DLD1 (cell line): ENCODE measurements around the gene RNF214.

ENCODE experiments used
- in situ Hi-C: cut with HindIII; loops from 2 replicates; pipeline ENCODE4 v1.10.0; 2017; ENCODE audit warnings: low sequenced_read_pairs

The RNF214 gene

DNA sequence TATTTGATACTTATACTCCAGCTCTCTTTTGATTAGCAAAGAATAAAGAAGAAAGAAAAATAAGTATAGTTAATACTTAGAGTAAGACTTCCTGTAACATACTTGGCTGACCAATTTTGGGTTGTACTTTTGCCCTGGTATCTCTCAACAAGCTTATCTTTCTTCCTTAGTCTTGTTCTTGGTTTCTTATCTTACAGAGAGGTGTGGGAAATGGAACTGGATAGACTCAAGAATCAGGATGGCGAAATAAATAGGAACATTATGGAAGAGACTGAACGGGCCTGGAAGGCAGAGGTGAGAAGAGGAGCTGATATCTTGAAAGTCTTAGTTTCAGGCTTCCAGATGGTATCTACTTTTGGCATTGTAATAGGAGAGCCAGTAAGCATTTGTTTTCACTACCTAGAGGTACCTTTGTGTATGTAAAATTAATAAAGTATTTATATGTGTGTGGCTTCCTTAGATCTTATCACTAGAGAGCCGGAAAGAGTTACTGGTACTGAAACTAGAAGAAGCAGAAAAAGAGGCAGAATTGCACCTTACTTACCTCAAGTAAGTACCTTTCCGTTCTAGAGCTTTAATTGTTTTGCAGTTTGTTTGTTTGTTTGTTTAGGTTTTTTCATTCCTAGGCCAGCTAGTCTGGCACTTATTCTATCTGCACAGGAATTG is 47.4 kb downstream of the RNF214 start:
- in situ Hi-C loops: no loop called here

DNA sequence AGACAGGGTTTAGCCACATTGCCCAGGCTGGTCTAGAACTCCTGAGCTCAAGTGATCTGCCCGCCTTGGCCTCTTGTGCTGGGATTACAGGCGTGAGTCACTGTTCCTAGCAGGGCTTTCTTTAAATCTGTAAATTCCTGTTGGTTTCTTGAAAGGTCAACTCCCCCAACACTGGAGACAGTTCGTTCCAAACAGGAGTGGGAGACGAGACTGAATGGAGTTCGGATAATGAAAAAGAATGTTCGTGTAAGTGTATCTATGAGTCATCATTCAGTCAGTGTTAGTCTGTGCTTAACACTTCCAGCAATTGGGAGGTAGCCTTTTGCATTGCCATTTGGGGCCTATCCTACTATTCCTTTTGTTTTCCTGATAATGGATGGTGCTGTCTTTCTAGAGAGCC is 48.7 kb downstream of the RNF214 start:
- in situ Hi-C loops: no loop called here

DNA sequence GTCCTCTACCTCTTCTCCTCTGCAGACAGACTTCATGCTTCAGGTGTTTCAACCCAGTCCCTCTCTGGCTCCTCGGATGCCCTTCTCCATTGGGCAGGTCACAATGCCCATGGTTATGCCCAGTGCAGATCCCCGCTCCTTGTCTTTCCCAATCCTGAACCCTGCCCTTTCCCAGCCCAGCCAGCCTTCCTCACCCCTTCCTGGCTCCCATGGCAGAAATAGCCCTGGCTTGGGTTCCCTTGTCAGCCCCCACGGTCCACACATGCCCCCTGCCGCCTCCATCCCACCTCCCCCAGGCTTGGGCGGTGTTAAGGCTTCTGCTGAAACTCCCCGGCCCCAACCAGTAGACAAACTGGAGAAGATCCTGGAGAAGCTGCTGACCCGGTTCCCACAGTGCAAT is 49.4 kb downstream of the RNF214 start:
- in situ Hi-C loops: no loop called here

- in situ Hi-C loops: no loop called here
These were observed 50.5 kb downstream of the RNF214 start for GRCh38 chr11:117282956-117283355.

GRCh38 chr11:117284053-117284452 is 51.6 kb downstream of the RNF214 start:
- in situ Hi-C loops: no loop called here

- in situ Hi-C loops: no loop called here
These were observed 54.1 kb downstream of the RNF214 start for GRCh38 chr11:117286588-117286987.

- in situ Hi-C loops: no loop called here
These were observed 55.2 kb downstream of the RNF214 start for GRCh38 chr11:117287668-117288067.

DNA sequence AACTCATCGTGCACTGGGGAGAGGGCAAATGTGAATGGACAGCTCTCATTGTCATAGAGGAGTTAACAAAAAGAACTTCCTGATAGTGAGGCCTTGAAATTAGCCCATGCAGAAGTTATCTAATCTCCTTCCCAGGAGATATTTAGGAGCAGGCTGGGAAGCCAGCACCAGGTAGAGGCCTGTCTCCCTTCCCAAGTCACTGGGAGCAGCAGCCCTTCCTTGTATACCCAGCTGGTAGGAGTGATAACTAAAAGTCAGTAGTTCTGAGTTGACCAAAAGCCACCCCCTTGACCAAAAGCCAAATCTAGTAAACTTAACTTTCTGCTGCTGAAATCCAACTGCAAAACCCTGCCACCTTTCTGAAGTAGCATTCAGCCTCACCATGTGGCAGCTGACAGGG is 57.3 kb downstream of the RNF214 start:
- in situ Hi-C loops: no loop called here

DNA sequence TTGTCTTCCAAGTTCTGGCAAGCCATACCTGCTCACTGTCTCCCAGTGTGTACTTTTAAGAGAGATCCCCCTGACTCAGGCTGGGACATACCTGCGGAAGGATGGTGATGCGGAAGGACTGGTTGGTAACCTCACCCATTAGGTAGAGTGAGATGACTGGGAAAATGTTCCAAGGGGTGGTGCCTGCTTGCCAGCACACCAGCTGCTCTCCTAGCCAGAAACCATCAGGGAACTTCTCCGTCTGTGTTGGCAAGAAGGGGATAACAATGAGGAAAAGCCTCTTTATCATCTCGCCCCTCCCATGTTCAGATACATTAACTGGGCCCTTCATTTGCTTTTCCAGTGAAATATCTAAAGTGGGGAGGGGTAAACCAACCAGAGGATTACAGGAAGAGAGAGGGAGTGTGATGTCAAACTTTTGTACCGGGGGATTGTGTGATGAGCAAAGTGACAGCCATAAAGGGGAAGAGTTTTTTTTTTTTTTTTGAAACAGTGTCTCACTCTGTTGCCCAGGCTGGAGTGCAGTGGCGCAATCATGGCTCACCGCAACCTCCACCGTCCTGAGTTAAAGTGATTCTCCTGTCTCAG is 58.4 kb downstream of the RNF214 start, which contains the start of gene BACE1-AS:
Gene BACE1-AS, plus strand, starts transcription at position 538 of the 588 bp plus-strand sequence.
- in situ Hi-C loops: no loop called here

DNA sequence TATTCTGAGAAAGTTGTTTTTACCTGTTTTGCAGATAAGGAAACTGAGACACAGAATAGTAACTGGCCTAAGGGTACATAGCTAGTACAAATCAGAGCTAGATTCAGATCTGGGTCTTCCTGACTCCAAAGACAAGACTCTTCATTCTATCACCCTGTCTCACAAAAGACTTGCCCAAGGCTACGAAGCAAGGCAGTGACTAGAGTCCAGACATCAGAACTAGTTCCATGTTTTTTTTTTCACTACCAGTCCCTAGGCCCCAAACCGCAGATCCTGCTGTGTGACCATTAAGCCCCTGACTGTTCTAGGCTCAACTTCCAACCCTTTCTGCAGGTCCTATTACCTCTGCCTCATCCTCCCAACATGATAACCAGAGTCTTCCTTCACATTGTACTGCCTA is 60.1 kb downstream of the RNF214 start:
- in situ Hi-C loops: no loop called here

- in situ Hi-C loops: no loop called here
These were observed 63.1 kb downstream of the RNF214 start for GRCh38 chr11:117295438-117296137.

DNA sequence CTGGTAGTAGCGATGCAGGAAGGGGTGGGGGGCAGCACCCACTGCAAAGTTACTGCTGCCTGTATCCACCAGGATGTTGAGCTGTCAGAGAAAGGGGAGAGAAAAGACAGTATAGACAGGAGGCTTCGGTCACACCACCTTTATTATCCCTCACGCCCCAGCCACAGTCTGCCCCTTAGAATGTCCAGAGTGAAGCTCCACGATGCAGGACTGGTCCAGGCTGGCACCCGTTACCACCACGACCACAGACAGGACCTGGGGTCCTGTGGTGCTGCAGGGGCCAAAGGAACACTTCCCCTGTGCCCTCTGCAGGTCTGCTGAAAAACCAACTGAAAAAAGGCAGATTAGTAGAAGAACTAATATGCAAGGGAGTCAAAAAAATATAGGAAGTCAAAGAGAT is 64.4 kb downstream of the RNF214 start:
- in situ Hi-C loops: no loop called here

- in situ Hi-C loops: no loop called here
These were observed 65.7 kb downstream of the RNF214 start for GRCh38 chr11:117298195-117298594.

GRCh38 chr11:117299351-117300282 is 67.1 kb downstream of the RNF214 start:
- in situ Hi-C loops: no loop called here

GRCh38 chr11:117300283-117300663 is 67.8 kb downstream of the RNF214 start:
- in situ Hi-C loops: no loop called here

DNA sequence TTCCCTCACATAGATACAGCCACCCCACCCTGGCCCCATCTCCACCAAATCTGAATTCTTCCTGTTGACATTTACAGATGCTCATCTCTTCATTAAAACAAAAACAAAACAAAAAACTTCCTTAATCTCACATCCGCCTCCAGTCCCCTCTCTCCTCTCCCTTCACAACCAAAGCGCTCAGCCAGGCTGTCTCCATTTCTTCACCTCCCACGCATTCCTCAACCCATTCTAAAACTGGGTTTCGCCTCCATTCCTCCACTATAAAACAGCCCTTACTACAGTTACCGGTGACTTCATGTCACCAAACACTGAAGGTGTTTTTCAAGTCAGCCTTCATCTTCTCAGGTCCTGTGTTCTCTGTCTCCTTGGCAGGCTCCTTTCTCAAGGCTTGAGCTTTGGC is 68.3 kb downstream of the RNF214 start:
- in situ Hi-C loops: no loop called here

DNA sequence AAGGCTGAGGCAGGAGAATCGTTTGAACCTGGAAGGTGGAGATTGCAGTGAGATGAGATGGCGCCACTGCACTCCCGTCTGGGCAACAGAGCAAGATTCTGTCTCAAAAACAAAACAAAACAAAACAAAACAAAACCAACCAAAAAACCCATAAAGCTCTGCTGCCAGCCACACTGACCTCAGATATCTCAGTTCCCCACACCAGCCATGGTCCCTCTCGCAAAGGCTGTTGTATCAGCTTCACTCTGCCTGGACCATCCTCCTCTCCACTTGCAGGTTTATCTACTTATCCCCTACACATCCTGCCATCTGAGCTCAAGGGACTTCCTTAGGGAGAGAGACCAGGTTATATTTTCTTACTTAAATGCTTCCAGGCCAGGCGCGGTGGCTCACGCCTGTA is 69.8 kb downstream of the RNF214 start:
- in situ Hi-C loops: no loop called here

- in situ Hi-C loops: no loop called here
These were observed 70.6 kb downstream of the RNF214 start for GRCh38 chr11:117303101-117303500.

DNA sequence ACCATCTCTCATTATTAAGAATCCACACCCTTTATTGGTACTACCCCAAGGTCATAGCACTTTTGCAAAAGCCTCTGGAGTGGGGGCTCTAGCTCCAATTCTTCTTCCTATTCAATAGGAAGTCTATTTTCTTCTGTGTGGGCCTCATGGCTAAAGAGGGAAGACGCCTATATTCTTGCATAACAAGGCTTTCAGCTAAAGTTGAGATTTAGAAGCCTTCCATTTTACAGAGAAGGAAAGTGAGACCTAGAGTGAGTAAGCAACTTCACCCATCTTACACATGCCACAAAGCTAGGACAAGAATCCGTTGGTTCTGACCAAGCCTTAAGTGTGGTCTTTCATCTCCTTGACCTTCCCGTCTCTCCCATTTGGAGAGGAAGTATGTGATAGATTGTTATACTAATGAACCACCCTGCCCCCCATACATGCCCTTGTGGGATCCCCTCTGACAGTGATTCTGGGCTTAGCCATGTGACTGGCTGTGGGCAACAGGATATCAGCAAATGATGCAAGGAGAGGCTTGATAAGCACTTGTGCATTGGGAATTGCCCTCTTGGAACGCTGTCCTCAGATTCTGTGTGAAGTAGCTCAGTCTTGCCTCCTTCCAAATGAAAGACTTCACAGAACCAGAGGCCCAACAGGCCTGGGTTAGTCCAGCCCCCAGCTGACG is 71.3 kb downstream of the RNF214 start:
- in situ Hi-C loops: no loop called here

DNA sequence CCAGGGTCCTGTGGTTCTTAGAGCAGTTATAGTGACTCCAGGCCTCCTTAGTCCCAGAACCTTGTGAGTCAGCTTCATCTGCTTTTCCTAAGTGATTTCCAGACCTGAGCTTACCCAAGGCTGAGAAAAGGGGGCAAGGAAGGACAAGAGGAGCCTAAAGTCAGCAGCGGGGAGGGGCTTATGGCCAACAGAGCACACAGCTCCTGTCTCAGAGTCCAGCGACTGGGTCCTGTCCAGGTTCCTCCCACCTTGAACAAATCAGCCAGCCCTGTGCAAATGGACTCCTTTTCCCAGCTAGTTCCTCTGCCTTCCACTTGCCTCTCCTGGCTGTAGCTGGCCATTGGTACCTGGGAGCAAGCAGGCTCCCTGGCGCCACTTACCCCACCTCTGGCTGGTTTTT is 72.7 kb downstream of the RNF214 start:
- in situ Hi-C loops: no loop called here

DNA sequence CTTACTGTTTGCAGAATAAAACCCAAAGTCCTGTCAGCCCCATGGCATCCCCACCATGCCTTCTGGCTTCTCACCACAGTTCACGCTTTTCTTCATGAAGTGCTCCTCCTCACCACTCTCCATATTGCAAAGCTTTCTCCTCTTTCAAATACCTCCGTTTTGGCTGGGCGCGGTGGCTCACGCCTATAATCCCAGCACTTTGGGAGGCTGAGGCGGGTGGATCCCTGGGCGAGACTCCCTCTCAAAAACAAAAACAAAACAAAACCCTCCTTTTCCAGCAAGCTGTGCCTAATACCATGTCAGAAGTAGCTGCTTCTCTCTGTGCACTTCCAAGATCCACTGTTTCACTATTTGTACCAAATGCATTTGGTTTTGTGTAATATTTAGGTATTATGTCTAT is 76.8 kb downstream of the RNF214 start:
- in situ Hi-C loops: no loop called here
